A673 (cell line): Measurements from ENCODE around the gene ROR2.

ENCODE experiments used
- EZH2 ChIP-seq: fragments of 200-600 bp; sonication (generic); IDR thresholded peaks from 2 replicates; pipeline ENCODE4 v1.6.1; 2017; ENCODE audit warnings: borderline replicate concordance, low read depth, mild to moderate bottlenecking, mixed read lengths, antibody characterized with exemption, low read length; ENCODE audit not compliant: poor library complexity, severe bottlenecking
- TF ChIP-seq, protein P1 (sequence below): fragments of 300-800, 200-600 bp; sonication (generic); conservative IDR thresholded peaks from 2 replicates; pipeline ENCODE4 v1.5.1; 2017; ENCODE audit warnings: low read depth, mild to moderate bottlenecking, antibody characterized with exemption, low read length, moderate library complexity, mixed read lengths

DNA sequence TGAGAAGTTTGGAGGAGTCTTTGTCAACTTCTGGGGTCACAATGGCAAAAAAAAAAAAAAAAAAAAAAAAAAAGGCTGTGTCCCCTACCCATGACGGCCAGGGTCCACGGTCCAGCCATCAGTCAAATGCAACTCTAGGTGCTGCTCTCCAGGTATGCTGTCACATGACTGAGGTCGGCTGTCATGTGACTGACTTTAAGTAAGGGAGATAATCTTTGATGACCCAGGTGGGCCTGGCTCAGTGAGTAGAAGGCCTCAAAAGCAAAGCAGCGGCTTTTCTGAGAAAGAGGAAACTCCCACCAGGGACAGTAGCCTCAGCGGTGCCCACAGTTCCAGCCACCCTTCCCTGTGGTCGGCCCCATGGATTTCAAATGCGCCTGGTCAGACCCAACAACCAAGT is 117.7 kb downstream of the ROR2 start:
- TF ChIP-seq, protein P1, sequence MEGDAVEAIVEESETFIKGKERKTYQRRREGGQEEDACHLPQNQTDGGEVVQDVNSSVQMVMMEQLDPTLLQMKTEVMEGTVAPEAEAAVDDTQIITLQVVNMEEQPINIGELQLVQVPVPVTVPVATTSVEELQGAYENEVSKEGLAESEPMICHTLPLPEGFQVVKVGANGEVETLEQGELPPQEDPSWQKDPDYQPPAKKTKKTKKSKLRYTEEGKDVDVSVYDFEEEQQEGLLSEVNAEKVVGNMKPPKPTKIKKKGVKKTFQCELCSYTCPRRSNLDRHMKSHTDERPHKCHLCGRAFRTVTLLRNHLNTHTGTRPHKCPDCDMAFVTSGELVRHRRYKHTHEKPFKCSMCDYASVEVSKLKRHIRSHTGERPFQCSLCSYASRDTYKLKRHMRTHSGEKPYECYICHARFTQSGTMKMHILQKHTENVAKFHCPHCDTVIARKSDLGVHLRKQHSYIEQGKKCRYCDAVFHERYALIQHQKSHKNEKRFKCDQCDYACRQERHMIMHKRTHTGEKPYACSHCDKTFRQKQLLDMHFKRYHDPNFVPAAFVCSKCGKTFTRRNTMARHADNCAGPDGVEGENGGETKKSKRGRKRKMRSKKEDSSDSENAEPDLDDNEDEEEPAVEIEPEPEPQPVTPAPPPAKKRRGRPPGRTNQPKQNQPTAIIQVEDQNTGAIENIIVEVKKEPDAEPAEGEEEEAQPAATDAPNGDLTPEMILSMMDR: no peak
- no peak for TF ChIP-seq EZH2
